ENCODE measurements around the gene PHYHIPL. TPM values are rescaled to one million over a fixed set of nuclear protein-coding genes. Genes with fewer than 3 reads are reported as not detected.

PHYHIPL gene
- total and polyA plus RNA-seq, 4 donors = 1.3 to 3.0 (median 2.0) TPM

GRCh38 chr10:59135275-59135674 lies 41.2 kb upstream of the PHYHIPL start:
- H3K4me1 ChIP-seq (ENCODE audit: control insufficient read depth in 4 of 4, insufficient read depth in 4 of 4, low read length in 3 of 4) = peaks cover 2 to 11% (median 4%) of the 10 kb centered on the region in 4 donors
- no peaks in the 10 kb centered on the region for H3K27me3 ChIP-seq (ENCODE audit: control insufficient read depth in 4 of 4, insufficient read depth in 4 of 4, low read length in 3 of 4)
- H3K9me3 ChIP-seq (ENCODE audit: control insufficient read depth in 4 of 4, low read length in 3 of 4) = no peaks in the 10 kb centered on the region
- no peak overlapping the region for H3K27ac ChIP-seq (ENCODE audit: low read depth in 1 of 2, low read length in 2 of 2)
- 51% methylated on average over 3 of the region's 3 CpGs for WGBS
- H3K36me3 ChIP-seq (ENCODE audit: control insufficient read depth in 4 of 4, insufficient read depth in 3 of 4, low read depth in 1 of 4, low read length in 3 of 4) = no peaks in the 10 kb centered on the region
- no peak for DNase-seq (ENCODE audit: low spot score)
- no peak overlapping the region for H3K9ac ChIP-seq (ENCODE audit: low read depth in 1 of 2, low read length in 2 of 2)
- TF ChIP-seq YY1 (IDR thresholded peaks at IDR 0.05) = peak; percentile 14
- TF ChIP-seq HNF4A (conservative IDR thresholded peaks at IDR 0.05) = peak; percentile 40 to 48
- TF ChIP-seq RXRA (IDR thresholded peaks at IDR 0.05) = peak; percentile 30 to 44
- TF ChIP-seq SP1 (IDR thresholded peaks at IDR 0.05) = peak; percentile 26
- TF ChIP-seq HNF4G (IDR thresholded peaks at IDR 0.05) = no peak
- no peak for TF ChIP-seq ATF3 (IDR thresholded peaks at IDR 0.05)
- no peak for TF ChIP-seq REST (IDR thresholded peaks at IDR 0.05)
- no peak for TF ChIP-seq FOXA2 (IDR thresholded peaks at IDR 0.05)
- TF ChIP-seq FOXA1 (IDR thresholded peaks at IDR 0.05) = no peak
- TF ChIP-seq RAD21 (IDR thresholded peaks at IDR 0.05) = no peak
- no peak for TF ChIP-seq CTCF (IDR thresholded peaks at IDR 0.05; ENCODE audit: low read depth, low read length, missing input control)
- TF ChIP-seq EGR1 (IDR thresholded peaks at IDR 0.05; ENCODE audit: low read depth in 2 of 2) = no peak
- TF ChIP-seq NR2F2 (IDR thresholded peaks at IDR 0.05) = peak; percentile 10
- no peak for TF ChIP-seq TAF1 (conservative IDR thresholded peaks at IDR 0.05)
- no peak for TF ChIP-seq ZBTB33 (IDR thresholded peaks at IDR 0.05)
- TF ChIP-seq MAX (IDR thresholded peaks at IDR 0.05) = no peak
- TF ChIP-seq GABPA (IDR thresholded peaks at IDR 0.05 in 1 of 2, conservative IDR thresholded peaks at IDR 0.05 in 1 of 2) = no peak
- TF ChIP-seq JUND (IDR thresholded peaks at IDR 0.05) = no peak
- H3K4me3 ChIP-seq (ENCODE audit: low read depth in 1 of 3, low read length in 3 of 3) = no peak overlapping the region
